RKO (cell line): ENCODE data around the gene HAPLN3.
A peak's percentile ranks its signal among the peaks of the same experiment; 100 is the strongest.

Experiments
- DNase-seq: peaks from one replicate; pipeline ENCODE4 v3.0.0-alpha.2; 2016; ENCODE audit warnings: low spot score

The HAPLN3 gene

DNA sequence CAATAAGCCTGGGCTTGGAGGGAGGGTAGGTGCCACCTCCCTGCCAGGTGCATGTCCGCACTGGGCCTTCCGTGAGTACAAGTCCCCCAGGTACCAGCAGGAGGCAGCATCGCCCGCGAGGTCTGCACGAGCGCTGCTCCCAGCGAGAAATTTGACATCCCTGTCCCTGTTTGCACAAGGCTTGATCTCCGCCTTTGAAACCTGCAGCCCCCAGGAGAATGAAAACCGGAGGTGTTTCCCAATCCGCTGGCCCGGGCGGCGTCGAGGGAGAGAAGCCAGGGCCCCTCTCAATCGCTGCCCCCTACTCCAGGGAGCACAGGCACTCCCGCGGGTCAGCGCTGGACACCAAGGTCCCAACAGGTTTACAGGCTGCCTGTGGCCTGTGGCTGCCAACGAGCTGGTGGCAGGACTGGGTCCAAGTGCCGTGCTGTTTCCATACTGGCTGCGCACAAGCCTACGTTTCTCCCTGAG is 961 bp downstream of the HAPLN3 start:
- DNase-seq: no peak

DNA sequence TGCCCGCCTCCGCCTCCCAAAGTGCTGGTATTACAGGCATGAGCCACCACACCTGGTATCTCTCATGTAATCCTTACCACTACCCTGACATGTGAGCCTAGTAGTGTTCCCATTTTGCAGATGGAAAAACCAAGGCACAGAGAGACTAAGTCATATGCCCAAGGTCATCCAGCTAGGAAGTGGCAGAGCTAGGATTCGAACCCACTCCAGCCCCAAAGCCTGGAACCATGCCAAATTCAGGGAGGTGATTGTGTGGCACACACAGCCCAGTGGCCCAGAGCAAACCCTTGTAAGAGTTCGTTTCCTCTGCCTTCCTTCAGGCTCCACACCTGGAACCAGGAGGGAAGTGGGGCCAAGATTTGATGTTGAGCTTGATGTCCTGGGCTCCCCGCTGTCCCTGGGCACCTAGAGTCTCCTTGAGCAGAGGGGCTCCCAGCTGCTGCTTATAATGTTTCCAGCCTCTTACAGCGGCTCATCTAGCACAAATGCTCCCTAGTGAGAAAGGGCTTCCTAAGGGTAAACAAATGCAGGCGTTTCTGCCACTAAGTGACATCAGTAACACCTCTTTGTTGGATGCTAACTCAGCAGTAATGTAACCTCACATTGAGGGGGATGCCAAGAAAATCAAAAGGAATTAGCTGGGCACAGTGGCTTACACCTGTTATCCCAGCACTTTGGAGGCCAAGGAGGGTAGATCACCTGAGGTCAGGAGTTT is 3.6 kb downstream of the HAPLN3 start:
- no peak for DNase-seq

DNA sequence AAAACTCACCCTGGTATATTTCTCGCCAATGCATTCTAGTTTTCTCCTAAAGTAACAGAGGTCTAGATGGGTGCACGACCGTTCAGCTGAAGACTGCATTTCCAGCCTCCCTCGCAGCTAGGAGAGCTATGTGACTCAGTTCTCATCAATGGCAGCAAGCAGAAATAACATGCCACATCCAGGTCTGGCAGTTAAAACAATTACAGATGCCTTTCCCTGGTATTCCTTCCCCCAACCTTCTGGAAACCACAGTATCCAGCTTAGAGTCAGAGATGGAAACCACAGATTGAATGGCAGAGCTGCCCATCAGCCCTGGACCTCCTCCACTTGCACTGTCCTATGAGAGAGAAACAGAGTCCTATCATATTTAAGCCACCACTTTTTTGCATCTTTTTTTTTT is 4.8 kb downstream of the HAPLN3 start:
- no peak for DNase-seq

DNA sequence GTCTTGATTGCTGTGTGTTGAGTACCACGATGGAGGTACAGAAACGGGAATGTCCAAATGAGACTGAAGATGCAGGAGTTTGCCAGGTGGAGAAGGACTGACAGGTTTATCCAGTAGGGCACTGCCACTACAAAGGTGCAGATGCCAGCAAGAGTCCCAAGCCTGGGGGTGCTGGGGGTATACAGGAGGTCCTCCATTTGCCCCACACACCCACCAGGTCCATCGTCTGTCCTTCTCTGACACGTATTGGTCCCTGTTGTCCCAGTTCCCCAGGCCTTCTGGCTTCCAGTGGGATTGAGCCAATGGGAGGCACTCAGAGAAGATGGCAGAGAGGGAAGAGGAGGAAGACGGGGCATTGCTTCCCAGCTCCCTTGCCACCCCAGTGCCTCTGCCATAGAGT is 6.6 kb downstream of the HAPLN3 start:
- no peak for DNase-seq

DNA sequence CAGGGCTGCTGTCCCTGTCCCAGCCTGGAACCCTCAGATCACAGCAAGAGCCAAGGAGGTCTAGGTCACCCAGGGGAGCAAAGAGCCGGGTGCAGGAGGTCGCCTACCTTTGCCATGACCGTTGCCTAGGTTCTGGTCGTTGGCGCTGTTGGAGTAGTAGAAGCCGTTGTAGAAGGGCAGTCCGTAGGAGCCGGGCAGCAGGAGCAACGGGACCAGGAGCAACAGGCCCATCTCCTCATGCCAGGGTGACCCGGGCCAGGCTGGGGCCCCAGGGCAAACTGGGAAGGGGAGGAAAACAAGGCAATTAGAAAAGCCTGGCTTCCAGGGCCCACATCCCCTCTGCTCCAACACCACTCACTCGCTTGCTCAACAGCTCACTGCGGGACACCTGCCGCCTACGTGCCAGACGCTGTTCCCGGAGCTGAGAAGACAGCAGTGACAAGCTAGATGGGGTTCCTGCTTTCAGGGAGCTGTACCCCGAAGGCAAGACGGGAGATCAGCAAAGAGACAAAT is 8.2 kb downstream of the HAPLN3 start:
- DNase-seq: no peak

DNA sequence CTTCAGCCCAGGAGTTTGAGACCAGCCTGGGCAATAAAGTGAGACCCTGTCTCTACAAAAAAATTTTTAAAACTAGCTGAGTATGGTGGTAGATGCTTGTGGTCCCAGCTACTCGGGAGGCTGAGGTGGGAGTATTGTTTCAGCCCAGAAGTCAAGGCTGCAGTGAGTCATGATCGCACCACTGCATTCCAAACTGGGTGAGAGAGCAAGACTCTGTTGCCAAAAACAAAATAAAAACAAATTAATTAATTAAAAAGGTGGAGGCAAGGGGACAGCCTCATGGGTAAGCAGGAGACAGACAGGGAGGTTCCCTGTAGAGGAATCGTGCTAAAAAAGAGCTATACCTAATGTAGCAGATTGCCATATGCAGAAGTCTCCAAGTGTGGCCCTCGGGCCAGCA is 12.6 kb downstream of the HAPLN3 start:
- no peak for DNase-seq

DNA sequence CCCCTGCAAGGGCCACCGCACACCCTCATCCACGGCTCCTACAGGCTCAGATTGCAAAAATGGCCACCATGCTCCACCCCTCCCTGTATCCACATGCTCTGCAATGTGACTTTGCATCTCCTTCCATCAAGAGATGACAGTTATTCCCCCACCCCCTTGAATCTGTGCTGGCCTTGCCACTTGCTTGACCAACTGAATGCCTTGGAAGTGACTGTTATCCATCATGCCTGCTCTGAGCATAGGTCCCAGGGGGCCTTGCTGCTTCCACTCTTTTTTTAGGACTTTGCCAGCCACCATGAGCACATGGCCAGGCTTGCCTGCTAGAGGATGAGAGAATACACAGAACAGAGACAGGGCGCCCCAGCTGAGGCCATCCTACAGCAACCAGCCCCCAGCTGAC is 13.6 kb downstream of the HAPLN3 start:
- DNase-seq: no peak

DNA sequence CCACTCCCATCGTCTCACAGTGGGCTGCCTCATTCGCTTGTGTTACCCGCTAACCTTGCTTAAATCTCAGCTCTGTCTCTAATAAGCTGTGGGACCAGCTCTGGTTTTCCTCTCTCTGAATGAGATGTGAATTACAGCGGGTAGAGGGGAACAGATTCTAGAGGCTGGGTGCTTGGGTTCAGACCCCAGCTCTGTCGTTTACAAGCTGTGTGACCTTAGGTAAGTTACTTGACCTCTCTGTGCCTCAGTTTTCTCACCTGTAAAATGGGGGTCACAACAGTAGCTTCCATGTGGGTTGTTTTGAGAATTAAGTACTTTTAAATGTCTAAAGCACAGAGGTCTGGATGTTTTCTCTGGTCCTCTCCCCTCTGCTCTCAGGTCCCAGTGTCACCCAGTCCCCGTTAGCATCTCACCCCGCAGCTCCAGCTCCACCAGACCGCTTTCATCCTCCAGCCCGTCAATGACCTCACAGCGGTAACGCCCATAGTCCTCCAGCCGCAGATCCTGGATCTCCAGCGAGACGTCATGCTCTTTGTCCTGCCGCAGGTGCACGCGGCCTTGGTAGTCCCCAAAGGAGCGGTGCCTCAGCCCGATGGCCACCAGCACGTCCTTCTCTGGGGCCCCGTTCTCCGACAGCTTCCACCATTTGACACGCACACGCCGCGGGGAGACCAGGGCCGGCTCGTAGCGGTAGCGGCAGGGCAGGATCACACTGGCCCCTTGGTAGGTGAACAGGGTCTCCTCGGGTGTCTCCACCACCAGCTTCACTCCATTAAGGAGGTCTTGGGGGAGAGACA is 14.2 kb downstream of the HAPLN3 start:
- DNase-seq: no peak

DNA sequence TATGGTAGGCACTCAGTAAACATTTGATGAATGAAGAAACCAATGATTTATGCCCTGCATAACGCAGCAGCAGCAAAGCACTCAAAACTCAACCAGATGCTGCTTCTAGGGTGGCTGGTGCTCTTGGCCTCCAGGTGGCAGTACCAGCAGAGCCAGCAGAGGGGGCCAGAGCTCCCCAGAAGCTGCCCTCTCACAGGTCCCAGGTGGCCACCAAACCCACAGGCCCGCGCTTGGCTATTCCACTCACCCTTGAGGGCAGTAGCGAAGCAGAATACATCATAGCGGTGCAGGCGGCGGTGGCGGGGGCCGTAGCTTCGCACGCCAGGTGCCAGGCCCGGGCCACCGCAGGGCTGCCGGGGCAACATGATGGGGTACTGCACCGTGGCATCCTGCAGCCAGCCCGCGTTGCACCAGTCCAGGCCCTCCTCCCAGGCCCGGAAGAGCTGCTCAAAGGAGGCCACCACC is 16.6 kb downstream of the HAPLN3 start:
- DNase-seq: peak; percentile 42

DNA sequence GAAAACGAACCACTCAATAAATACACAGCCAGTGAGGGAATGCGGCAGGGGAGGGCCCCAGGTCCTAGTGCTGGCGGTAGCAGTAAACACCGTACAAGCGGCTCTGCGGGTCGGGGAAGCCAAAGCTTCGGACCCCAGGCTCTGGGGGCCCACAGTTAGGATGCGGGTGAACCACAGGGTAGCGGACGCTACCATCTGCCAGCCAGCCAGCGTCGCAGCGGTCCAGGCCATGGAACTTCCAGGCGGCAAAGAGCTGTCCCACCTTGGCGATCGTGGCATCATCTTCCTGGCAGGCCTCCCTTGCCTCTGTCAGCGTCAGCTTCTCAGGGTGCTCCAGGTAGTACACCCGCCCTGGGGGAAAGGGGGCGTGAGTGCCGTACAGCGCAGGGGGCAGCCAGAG is 17.4 kb downstream of the HAPLN3 start:
- no peak for DNase-seq

DNA sequence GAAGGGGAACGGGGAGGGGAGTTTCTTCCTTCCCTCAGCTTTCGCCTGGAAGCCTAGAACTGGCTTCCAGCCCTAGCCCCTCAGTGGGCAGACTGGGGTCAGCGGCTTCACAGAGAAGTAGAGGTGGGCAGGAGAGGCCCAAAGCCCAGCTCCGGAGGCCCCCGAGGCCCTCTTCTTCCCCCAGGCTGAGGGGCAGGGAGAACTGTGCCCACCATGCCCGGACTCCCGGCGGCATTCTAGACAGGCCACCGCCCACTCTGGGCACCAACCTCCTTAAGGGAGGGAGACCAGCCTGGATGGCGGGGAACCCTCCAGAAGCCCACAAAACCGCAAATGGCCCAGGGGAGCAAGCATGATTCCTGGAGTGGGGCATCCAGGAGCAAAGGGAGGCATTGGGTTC is 17.9 kb downstream of the HAPLN3 start:
- no peak for DNase-seq

DNA sequence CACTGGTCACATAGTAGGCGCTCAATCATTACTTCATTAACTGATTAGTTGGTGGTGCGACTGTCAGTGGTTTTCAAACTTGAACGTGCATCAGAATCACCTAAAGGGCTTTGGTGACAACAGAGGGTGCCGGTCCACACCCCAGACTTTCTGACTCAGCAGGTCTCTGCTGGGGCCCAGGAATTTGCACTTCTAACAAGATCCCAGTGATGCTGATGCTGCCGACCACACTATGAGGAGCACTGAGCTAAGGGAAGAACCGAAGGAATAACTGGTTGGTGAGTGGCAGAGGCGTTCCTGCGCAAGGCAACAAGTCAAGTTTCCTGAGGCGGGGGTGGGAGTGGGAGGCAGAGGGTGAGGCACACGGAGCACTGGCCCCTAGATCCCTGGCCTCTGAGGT is 18.8 kb downstream of the HAPLN3 start:
- DNase-seq: no peak

DNA sequence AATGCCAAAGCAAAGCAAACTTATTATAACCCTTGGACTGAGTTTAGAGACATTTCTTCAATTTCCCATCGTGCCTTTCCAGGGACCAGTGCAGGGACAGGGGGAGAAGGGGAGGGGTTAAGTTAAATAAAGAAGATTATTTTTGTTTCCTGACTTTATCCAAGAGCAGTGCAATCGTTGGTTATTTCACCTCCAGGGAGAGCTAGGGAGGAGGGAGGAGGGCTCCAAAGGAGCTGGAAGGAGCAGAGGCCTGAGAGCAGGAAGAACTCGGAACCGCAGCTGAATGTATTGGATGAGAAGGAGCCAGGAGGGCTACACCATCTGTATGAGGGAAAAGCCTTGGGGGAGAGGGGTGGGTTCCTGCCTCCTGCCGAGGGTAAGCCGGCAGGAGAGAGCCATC is 20.7 kb downstream of the HAPLN3 start:
- DNase-seq: no peak

DNA sequence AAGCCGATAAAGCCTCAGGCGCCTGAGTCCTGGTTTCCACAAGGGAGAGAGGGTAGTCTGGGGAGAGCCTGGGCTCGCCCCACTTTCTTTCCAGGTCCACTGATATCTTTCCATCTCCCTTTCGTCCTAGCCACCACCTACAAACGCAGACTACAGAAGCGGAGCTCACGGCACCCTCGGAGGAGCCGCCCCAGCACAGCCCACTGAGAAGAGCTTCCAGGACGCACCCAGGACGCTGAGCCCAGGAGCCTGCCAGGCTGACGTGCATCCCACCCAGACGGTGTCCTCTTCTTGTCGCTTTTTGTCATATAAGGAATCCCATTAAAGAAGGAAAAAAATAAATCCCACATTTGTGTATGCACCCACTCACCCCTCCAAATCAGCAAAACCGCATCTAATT is 21.1 kb downstream of the HAPLN3 start:
- no peak for DNase-seq

DNA sequence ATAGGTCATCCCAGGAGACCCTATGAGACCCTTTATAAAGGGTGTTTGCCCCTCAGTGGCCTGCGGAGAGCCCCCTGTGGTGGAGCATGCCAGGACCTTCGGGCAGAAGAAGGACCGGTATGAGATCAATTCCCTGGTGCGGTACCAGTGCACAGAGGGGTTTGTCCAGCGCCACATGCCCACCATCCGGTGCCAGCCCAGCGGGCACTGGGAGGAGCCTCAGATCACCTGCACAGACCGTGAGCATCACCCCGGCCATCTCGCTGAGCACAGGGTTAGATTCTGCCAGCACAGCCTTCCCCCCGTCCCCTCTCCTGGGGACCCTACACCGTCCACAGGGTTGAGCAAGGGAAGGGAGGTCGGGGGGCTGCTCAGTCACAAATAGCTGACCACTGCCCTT is 21.6 kb downstream of the HAPLN3 start:
- no peak for DNase-seq

DNA sequence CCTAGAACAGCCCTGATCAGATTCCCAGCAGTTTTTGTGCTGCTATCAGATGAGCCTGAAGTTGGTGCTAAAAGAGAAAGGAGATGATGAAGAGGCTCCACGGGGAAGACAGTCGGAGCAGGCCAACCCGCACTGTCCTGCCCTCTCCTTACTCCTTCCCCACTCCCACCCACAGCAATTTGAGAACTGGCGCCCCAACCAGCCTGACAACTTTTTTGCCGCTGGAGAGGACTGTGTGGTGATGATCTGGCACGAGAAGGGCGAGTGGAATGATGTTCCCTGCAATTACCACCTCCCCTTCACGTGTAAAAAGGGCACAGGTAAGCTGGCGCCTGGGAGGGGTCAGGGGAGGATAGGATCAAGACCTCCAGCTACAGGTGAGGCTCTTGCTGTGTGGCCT is 22.6 kb downstream of the HAPLN3 start:
- DNase-seq: no peak

DNA sequence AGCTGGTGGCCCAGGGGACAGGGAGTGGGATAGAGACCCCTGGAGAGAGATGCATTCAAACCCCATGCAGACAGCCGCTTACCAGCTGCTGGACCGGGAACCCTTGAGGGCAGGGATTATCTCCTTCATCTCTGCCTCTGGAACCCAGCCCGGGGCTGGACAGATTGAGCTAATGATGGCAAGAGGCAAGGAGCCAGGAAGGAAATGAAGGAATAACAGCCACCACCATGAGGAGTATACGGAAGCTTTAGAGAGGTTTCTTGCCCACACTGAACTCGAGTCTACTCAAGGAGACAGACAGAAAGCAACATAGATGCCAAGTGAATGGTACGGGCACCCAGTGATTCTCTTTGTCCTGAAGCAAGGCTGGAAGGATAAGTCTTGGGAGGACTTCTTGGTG is 23.2 kb downstream of the HAPLN3 start:
- no peak for DNase-seq

DNA sequence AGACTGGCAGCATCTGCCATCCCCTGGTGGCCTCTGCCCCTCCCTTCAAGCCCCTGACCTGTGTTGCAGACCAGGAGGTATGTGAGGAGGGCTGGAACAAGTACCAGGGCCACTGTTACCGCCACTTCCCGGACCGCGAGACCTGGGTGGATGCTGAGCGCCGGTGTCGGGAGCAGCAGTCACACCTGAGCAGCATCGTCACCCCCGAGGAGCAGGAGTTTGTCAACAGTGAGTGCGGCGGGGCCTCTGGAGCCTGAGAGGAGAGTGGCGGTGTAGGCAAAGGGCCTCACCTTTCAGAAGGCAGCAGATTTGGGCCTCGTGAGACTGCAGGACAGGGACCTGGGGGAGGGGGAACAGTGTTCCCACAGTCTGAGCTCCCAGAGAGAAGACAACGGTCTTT is 24.0 kb downstream of the HAPLN3 start:
- no peak for DNase-seq

DNA sequence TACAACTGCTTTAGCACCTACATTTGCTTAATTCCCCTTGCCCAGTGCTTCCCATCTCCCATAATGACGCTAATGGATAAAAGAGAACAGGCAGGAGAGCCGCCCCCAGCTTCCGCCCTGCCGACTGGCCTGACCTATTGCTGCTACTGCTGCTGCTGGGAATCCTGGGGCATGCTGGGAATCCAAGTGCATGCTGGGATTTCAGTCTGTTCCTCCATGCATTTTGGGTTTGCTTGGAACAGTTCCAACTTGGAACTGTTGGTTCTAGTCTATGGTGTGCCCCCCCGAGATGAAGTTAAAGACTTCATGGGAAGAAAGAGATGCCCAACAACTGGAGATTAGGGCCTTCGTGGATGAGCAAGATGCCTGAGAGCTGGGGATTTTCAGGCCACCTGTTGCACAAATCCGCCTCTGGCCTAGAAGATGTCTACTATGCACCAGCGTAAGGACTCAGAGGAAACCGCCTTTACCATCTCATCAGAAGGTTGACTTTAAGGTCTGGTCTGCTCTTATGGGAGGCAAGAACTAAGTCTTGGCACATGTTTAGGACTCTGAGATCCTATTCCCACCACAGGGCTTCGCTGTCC is 29.0 kb downstream of the HAPLN3 start:
- no peak for DNase-seq

DNA sequence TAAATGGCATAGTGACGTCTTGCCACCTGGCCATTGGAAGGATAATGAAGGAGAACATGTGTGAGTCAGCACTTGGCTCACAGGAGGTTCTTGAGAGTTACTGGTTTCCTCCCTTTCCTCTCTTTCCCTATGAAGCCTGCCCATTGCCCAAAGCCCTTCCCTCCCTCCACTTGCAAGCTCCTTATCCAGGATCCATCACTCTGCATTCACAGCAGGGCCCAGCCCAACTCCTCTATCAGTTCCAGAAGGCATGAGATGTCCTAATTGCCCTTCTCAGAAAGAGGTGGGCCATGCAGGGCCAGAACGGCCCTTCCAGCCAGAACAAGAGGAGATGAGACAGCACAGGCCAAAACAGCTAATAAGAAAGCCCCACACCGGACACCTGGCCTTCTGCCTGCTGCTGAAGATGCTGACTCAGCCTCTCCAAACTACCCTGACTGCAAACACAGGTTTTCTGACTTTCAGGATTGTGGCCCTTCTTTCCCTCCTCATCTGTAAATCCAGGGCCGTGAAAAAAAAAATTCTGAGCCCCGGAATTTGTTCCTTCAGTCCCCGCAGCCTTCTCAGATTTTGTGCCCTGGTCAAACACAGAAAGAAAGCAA is 29.7 kb downstream of the HAPLN3 start:
- DNase-seq: no peak

DNA sequence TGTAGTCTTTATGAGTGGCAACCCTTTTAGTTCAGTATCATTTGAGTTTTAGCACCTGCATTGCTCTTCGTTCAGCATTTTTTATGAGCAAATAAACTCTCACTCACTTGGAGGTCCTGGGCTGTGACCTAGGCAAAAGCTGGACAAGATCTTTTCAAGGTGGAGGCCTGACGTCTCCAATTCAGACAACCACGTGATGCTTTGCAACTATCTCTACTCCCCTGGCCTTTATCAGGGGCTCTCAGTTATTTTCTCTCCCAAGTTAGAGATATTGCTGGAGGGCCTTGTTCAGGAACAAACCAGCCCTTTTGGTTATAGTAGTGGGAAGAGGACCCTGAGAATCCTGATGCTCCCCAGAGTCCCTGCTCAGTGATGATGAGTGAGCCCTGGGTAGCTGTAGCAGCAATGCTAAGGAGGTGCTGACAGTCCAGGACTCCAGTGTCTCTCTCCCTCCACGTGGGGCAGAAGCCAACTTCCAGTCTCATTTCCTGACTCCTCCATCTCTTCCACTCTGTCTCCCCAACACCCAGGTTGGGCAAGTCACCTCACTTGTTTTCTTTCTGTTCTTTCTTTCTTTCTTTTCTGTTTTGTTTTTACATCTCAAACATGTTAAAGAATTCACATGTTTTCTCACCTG is 30.4 kb downstream of the HAPLN3 start:
- no peak for DNase-seq

DNA sequence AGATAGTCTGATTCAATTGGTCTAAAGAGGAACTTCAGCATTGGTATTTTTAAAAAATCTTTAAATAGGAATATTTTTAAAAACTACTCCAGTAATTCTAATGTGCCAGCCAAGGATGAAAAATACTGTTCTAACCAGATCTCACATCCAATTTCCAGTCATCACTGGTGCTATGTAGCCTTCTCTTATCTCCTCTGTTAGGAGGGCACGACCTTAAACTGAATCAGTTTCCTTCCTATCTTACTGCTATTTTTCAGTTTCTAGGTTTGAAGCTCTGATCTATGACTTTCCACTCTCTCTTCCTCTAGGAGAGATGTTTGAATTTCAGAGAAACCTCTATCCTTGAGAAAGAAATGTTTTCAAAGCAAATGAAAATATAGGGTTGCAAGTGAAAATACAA is 31.9 kb downstream of the HAPLN3 start:
- no peak for DNase-seq
